Left lung (tissue), 10 donors: ENCODE data around the gene BLACAT1. TPM values are rescaled to one million over a fixed set of nuclear protein-coding genes. Genes with fewer than 3 reads are reported as not detected.
A peak's percentile ranks its signal among the peaks of the same experiment; 100 is the strongest.

Experiments
- ATAC-seq: fragments of 200-7000 bp; cut with Tn5 transposase; one replicate; pipeline ENCODE4 v1.9.1; 2020; ENCODE audit warnings: moderate library complexity
- DNase-seq, 4 donors: peaks; one replicate each; pipeline ENCODE4 v3.0.0-alpha.2; 2013 to 2020
- H3K27ac ChIP-seq, 2 donors: fragments of 200-600 bp; sonication (generic) in 1 of 2; one replicate each; pipeline versions ENCODE4 v1.5.0 to v1.8.0; 2020 to 2021
- H3K27me3 ChIP-seq, 2 donors: fragments of 200-600 bp; sonication (generic) in 1 of 2; one replicate each; pipeline versions ENCODE4 v1.5.0 to v1.8.0; 2020 to 2021
- H3K36me3 ChIP-seq, 2 donors: fragments of 200-600 bp; sonication (generic) in 1 of 2; one replicate each; pipeline versions ENCODE4 v1.5.0 to v1.8.0; 2020 to 2021
- H3K4me1 ChIP-seq, 2 donors: fragments of 200-600 bp; one replicate each; pipeline ENCODE4 v1.8.0; 2021
- H3K4me3 ChIP-seq, 2 donors: fragments of 200-600 bp; sonication (generic) in 1 of 2; one replicate each; pipeline versions ENCODE4 v1.5.0 to v1.8.0; 2020 to 2021; ENCODE audit warnings: mild to moderate bottlenecking in 1 of 2
- H3K9me3 ChIP-seq, 2 donors: fragments of 200-600 bp; sonication (generic) in 1 of 2; one replicate each; pipeline versions ENCODE4 v1.5.0 to v1.8.0; 2020 to 2021
- CTCF ChIP-seq, 2 donors: fragments of 200-600 bp; sonication (generic) in 1 of 2; IDR thresholded peaks; one replicate each; pipeline versions ENCODE4 v1.5.0 to v1.8.0; 2021; ENCODE audit warnings: antibody characterized with exemption in 2 of 2
- intact Hi-C, 2 donors: fragments of 100-400 bp; cut with DNase I; formaldehyde crosslinking; loops; one replicate each; pipeline versions ENCODE4 v1.11.2 to v1.14.2; 2022
- polyA plus RNA-seq, 6 donors: library from polyadenylated mRNA; unstranded; fragments of 120-200 nt; gene quantifications; one replicate each; pipeline ENCODE4 v1.2.1, GENCODE V29; 2013; ENCODE audit not compliant: insufficient read length in 6 of 6
- total RNA-seq, 2 donors: library from RNA; stranded (reverse); fragmentation: NEBNext Ultra II Directional; extraction: Animal tissue kit (Norgen Biotek cat#: 25700); gene quantifications; one replicate each; pipeline ENCODE4 v1.2.1, GENCODE V29; 2021
- donor health status: DM: no; HTN: yes; CAD: no.
- donor health status: DM: no; HTN: no; CAD: no.

BLACAT1 gene
- total and polyA plus RNA-seq, 8 donors, result 0.55 to 6.5 (median 4.2) TPM

GRCh38 chr1:205465392-205465791 is 9.5 kb upstream of the BLACAT1 start:
- Histone ChIP-seq H3K9me3 (no peaks in the 10 kb centered on the region), H3K4me3 (no peak overlapping the region), H3K27me3 (peaks cover 0 to 55% of the 10 kb centered on the region in 2 donors), H3K27ac (no peak overlapping the region), H3K36me3 (no peaks in the 10 kb centered on the region), H3K4me1 (no peaks in the 10 kb centered on the region)
- no peak for DNase-seq
- ATAC-seq, result no peak
- intact Hi-C loops, result no loop called here
- TF ChIP-seq CTCF (IDR thresholded peaks at IDR 0.05), result no peak

- Histone ChIP-seq H3K4me1 (peaks cover 13 to 21% of the 10 kb centered on the region in 2 donors), H3K9me3 (no peaks in the 10 kb centered on the region), H3K27ac (no peak overlapping the region), H3K36me3 (no peaks in the 10 kb centered on the region), H3K4me3 (no peak overlapping the region), H3K27me3 (peaks cover 46 to 80% of the 10 kb centered on the region in 2 donors)
- ATAC-seq (peak; percentile 89), DNase-seq (peak in 2 of 4 donors; percentile 54 to 77)
- intact Hi-C loops, result no loop called here
- no peak for TF ChIP-seq CTCF (IDR thresholded peaks at IDR 0.05)
Observed at GRCh38 chr1:205458777-205459566, 3.1 kb upstream of the BLACAT1 start.

GRCh38 chr1:205456868-205457745 is 1.3 kb upstream of the BLACAT1 start:
- peak overlapping the region in 1 of 2 donors; percentile 14 for H3K4me3 ChIP-seq
- H3K4me1 ChIP-seq, result peaks cover 13 to 21% of the 10 kb centered on the region in 2 donors
- H3K27me3 ChIP-seq, result peaks cover 50 to 90% of the 10 kb centered on the region in 2 donors
- intact Hi-C loops, result no loop called here
- H3K27ac ChIP-seq, result no peak overlapping the region
- ATAC-seq (peak; percentile 42), DNase-seq (peak in 1 of 4 donors; percentile 79)
- no peaks in the 10 kb centered on the region for H3K9me3 ChIP-seq
- H3K36me3 ChIP-seq, result no peaks in the 10 kb centered on the region
- TF ChIP-seq CTCF (IDR thresholded peaks at IDR 0.05), result no peak

- Histone ChIP-seq H3K27me3 (peaks cover 53 to 97% of the 10 kb centered on the region in 2 donors), H3K36me3 (no peaks in the 10 kb centered on the region), H3K4me3 (peak overlapping the region in 1 of 2 donors; percentile 14), H3K27ac (no peak overlapping the region), H3K4me1 (peaks cover 13 to 21% of the 10 kb centered on the region in 2 donors), H3K9me3 (no peaks in the 10 kb centered on the region)
- intact Hi-C loops, result no loop called here
- peak; percentile 8 for ATAC-seq
- no peak for DNase-seq
- TF ChIP-seq CTCF (IDR thresholded peaks at IDR 0.05), result no peak
Observed at GRCh38 chr1:205456383-205456867, 580 bp upstream of the BLACAT1 start.
